ENCODE measurements around the gene FSTL5.

GRCh38 chr4:161382655-161383054, 781.1 kb downstream of the FSTL5 start:
- TF ChIP-seq CTCF (conservative IDR thresholded peaks at IDR 0.05; ENCODE audit: low read depth in 2 of 2) = no peak
- TF ChIP-seq EZH2 (IDR thresholded peaks at IDR 0.05; ENCODE audit: low read depth, unreplicated experiment) = no peak
- TF ChIP-seq POLR2AphosphoS5 (IDR thresholded peaks at IDR 0.05; ENCODE audit: low read depth) = no peak
- TF ChIP-seq, protein P1, sequence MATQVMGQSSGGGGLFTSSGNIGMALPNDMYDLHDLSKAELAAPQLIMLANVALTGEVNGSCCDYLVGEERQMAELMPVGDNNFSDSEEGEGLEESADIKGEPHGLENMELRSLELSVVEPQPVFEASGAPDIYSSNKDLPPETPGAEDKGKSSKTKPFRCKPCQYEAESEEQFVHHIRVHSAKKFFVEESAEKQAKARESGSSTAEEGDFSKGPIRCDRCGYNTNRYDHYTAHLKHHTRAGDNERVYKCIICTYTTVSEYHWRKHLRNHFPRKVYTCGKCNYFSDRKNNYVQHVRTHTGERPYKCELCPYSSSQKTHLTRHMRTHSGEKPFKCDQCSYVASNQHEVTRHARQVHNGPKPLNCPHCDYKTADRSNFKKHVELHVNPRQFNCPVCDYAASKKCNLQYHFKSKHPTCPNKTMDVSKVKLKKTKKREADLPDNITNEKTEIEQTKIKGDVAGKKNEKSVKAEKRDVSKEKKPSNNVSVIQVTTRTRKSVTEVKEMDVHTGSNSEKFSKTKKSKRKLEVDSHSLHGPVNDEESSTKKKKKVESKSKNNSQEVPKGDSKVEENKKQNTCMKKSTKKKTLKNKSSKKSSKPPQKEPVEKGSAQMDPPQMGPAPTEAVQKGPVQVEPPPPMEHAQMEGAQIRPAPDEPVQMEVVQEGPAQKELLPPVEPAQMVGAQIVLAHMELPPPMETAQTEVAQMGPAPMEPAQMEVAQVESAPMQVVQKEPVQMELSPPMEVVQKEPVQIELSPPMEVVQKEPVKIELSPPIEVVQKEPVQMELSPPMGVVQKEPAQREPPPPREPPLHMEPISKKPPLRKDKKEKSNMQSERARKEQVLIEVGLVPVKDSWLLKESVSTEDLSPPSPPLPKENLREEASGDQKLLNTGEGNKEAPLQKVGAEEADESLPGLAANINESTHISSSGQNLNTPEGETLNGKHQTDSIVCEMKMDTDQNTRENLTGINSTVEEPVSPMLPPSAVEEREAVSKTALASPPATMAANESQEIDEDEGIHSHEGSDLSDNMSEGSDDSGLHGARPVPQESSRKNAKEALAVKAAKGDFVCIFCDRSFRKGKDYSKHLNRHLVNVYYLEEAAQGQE (IDR thresholded peaks at IDR 0.05; ENCODE audit: unreplicated experiment) = no peak
- TF ChIP-seq EZH2phosphoT487 (IDR thresholded peaks at IDR 0.05; ENCODE audit: unreplicated experiment) = no peak
- no peak for TF ChIP-seq JUNB (IDR thresholded peaks at IDR 0.05; ENCODE audit: unreplicated experiment)
- TF ChIP-seq CREB1 (CRISPR knock-in tag; IDR thresholded peaks at IDR 0.05; ENCODE audit: low read depth) = no peak
- no peak for TF ChIP-seq ZNF462 (CRISPR knock-in tag; IDR thresholded peaks at IDR 0.05)
- TF ChIP-seq ZNF331 (CRISPR knock-in tag; IDR thresholded peaks at IDR 0.05; ENCODE audit: low read depth) = no peak
